GM18867 (cell line): ENCODE results near the gene S100A16.
"Not testable (repeated sequence)": the region's sequence is repeated elsewhere in the genome, so short reads cannot be mapped to it uniquely, and the experiment has no call there.

Experiments
- ATAC-seq: cut with Tn5 transposase; IDR thresholded peaks from one replicate; pipeline ENCODE4 v1.9.1; 2021; ENCODE audit warnings: mild to moderate bottlenecking, moderate library complexity; ENCODE audit not compliant: unreplicated experiment

Gene S100A16

DNA sequence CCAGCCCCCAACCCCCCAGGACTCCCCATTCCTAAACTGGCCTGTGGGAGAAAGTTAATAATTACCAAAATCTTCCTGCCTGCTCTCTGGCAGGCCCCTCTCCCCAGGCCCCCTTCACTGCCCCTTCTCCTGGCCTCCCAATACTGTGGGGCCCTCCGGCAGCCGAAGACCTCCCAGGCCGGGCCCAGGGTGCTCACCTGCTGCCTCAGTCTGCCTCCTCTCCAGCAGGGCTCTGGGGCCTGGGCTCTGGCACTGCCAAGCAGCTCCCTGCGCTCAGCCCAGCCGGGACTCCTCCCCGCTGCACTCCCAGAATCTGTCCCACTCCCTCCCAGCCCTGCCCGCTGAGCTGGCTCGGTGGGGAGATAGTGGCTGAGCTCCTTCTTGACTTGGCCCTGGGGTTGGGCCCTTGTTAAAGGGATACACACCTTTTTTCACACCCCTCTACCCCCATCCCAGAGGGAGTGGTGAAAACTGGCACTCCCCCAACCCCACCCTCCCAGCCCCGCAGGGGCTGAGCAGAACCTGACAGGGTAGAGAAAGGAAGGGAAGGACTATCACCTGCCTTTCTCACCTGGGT lies at the start of gene S100A16:
Gene S100A16, minus strand, starts transcription at position 383 of the 577 bp plus-strand sequence. CDS start 4,986 bp downstream, outside the sequence.
- no peak for ATAC-seq

- no peak for ATAC-seq
Measured at GRCh38 chr1:153662269-153662668, 49.3 kb upstream of the S100A16 start.

DNA sequence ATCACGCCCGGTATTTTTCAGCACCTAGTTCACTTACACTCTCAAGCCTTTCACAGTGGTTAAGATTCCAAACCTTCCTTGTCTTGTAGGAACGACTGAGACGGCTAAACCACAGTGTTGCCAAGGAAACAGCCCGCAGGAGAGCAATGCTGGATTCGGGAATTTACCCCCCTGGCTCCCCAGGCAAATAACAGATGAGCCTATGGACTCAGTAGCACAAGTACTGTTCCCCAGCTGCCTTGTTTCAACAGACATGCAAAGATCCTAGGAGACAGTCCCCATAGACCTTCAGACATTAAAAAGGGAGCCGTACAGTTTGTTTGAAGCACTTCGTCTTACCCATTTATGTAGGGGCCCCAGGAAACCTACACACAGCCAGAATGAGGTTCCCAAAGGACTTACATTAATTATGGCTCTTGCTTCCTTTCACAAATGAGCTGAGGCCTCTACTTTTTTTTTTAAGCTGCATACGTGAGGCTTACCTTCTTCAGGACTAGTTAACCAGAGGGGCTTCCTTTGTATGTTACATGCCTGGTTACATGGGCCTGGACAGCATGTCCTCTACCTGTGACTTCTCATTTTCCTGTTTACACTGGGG lies 48.3 kb upstream of the S100A16 start:
- no peak for ATAC-seq

DNA sequence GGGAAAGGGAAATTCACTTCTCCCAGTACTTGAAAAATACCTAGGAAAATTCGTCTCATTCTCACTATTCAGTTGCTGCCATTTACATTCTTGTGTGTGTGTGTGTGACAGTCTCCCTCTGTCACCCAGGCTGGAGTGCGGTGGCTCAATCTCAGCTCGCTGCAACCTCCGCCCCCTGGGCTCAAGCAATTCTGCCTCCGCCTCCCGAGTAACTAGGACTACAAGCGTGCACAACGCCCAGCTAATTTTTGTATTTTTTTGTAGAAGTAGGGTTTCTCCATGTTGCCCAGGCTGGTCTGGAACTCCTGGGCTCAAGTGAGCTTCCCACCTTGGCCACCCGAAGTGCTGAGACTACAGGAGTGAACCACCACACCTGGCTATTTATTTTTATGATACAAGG lies 46.7 kb upstream of the S100A16 start:
- no peak for ATAC-seq

DNA sequence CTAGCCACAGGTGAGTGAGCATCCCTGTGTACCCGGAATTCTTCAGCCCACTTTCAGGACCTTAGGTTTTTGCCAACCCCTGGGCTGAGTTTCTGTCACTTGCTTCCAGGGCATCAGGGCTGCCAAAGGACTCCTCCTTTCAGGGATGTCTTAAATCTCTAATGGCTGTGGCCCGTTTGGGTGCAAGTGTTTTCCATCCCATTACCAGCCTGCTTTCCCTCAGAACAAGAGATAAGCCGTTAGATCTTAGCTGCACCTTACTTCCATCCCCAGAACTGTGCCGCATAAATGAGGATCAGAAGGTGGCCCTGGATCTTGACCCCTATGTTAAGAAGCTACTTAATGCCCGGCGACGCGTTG lies 46.2 kb upstream of the S100A16 start:
- no peak for ATAC-seq

- ATAC-seq, result peak; percentile 90
Measured at GRCh38 chr1:153658400-153659174, 45.6 kb upstream of the S100A16 start, which contains the start of gene SNAPIN. Gene SNAPIN, plus strand, starts transcription at chr1:153658703. Its CDS starts 41 bp downstream, at chr1:153658744.

DNA sequence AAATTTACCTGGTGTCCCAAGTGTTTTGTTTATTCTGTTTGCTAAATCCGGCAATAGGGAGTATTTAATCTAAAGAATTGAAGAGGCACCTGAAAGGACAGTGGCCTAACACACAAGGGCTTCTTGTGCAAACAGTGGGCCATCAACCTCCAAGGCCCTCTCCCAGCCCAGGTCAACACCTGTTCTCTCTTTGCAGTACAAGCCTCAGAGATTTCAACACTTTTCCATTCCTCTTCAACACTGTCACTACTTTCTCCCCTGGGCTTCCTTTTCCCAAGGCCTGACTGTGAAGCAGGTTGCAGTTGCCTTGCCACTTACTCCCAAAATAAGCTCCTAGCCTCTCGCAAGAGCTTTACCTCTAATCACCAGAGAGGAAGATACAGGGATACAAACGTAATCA lies 42.4 kb upstream of the S100A16 start:
- no peak for ATAC-seq

DNA sequence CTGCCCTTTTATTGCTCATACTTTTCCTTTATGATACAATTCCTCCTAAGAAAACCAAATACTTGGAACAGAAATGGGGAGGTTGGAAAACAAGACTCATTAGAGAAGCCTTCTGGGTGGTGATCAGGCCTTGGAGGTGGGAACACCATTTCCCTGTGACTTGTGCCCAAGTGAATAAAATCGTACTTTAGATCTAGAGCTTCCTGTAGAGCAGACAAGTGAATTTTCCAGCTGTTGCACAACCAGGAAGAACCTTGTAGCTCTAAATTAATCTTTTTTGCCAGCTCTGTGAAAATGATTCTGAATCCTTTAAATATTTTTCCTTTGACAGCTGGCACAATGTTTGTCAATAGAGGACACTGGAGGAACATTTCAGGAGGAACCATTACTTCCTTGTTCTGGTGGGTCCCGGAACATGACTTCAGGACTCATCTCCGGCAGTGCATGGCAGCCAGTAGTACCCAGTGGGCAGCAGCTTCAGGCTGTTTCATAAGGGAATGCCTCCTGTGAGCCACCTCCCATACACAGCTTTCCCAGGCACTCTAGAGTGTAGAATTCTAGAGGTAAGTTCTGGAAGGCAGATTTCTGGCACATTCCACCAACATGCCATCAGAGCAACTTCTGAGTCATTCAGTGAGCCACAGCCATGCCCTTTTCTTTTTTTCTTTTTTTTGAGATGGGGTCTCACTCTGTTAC lies 40.0 kb upstream of the S100A16 start:
- ATAC-seq, result no peak

- no peak for ATAC-seq
Measured at GRCh38 chr1:153651771-153652170, 38.8 kb upstream of the S100A16 start.

DNA sequence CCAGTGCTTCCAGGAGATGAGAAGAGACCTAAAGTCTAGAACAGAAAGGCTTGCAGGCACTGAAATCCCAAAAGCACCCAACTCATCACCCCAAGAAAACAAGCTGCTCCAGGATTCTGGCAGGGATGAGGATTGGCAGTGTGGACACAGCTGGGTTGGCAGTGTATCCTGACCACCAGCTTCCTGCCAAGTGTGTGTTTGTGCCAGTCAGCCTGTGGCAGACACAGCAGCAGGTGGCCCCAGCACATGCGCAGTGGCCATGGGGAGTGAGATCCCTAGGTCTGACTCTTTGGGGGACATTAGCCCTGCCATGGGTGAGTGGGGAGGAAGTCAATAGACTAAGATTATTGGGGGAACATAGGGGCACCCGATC lies 36.9 kb upstream of the S100A16 start:
- ATAC-seq, result no peak

- no peak for ATAC-seq
Measured at GRCh38 chr1:153649137-153649862, 36.4 kb upstream of the S100A16 start.

DNA sequence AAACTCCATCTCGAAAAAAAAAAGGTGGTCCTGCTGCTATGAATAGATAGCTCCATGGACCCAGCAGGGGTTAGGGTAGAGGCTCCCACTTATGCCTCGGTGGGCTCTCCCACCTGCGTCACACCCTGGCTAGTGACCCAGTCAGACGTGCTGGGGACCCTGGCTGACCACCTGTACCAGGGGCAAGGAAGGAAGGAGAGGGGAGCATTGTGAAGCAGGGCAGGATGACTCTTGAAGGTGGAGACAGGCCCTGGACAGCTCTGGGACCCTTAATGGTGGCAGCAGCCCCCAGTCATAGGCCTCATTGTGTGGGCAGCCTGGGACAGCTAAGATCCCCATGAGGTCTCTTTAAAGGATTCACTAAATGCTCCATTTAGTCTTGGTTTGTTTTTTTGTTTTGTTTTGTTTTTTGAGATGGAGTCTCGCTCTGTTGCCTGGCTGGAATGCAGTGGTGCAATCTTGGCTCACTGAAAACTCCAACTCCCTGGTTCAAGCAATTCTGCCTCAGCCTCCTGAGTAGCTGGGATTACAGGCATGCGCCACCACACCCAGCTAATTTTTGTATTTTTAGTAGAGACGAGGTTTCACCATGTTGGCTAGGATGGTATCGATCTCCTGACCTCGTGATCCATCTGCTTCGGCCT lies 35.2 kb upstream of the S100A16 start:
- ATAC-seq, result no peak

DNA sequence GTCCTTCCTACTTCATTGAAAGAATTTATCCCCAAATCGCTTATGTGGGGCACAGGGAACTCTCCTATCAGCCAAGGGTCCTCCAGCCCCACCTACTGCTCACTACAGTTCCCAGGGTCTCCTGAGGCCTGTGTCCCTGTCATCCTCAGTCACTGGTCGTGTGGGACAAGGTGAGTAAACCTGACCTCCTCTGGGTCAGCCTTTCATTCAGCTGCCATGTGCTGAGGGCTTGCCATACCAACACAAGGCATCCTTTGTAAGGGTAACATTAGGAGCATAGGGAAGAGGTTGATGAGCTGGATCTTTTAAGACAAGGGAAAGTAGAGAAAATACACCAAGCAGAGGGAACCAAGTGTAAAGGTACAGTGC lies 34.4 kb upstream of the S100A16 start:
- ATAC-seq, result no peak

GRCh38 chr1:153646672-153647345 lies 33.9 kb upstream of the S100A16 start:
- no peak for ATAC-seq

DNA sequence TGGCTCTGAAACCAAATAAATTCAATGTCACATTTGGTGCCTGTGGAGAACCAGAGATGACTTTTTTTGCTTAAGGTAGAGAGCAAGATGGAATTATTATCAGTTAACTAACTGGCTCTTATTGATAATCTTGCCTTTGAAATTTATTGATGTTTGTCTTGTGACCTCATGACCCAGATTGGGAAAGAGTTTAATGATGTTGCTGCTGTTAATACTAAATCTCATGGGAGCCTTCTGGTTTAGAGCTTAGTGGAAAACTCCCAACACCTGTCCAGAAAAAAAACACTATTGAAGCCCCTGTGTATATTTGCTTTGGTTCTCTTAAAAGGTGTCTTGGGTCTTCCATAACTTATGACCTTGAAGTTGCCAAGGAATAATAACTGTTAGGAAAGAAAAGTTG lies 30.9 kb upstream of the S100A16 start:
- no peak for ATAC-seq

DNA sequence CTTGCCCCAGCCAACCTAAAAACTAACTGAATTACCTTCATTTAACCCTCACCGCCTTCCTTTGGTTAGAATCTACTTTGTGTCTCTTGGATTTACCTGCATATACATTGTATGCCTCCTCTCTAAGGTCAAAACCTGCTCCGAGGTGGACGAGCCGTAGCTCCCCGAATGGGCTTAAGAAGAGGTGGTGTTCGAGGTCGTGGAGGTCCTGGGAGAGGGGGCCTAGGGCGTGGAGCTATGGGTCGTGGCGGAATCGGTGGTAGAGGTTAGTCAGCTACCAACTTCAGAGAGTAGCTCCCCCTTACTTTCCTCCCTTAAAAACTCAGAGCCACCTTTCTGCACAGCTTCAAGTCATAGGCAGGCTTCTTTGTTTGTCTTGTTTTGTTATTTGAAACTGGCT lies 30.2 kb upstream of the S100A16 start:
- ATAC-seq, result no peak

- no peak for ATAC-seq
Measured at GRCh38 chr1:153642161-153642560, 29.2 kb upstream of the S100A16 start.

- ATAC-seq, result no peak
Measured at GRCh38 chr1:153640861-153641260, 27.9 kb upstream of the S100A16 start.

DNA sequence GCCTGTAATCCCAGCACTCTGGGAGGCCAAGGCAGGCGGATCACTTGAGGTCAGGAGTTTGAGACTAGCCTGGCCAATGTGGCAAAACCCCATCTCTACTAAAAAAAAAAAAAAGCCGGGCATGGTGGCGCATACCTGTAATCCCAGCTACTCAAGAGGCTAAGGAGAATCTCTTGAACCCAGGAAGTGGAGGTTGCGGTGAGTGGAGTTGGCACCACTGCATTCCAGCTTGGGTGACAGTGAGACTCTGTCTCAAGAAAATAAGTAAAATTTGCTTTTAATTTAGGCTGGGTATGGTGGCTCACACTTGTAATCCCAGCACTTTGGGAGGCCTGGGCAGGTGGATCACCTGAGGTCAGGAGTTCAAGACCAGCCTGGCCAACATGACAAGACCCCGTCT lies 27.3 kb upstream of the S100A16 start:
- not testable (repeated sequence) for ATAC-seq

- no peak for ATAC-seq
Measured at GRCh38 chr1:153639280-153639679, 26.3 kb upstream of the S100A16 start.
